CD1c-positive myeloid dendritic cell (primary cell): Measurements from ENCODE around the gene HS3ST5.

ENCODE experiments used
- DNase-seq: peaks from one replicate; pipeline ENCODE4 v3.0.0-alpha.2; 2016; ENCODE audit errors: extremely low spot score

HS3ST5 gene

GRCh38 chr6:114200891-114201290, 141.9 kb downstream of the HS3ST5 start:
- no peak for DNase-seq

DNA sequence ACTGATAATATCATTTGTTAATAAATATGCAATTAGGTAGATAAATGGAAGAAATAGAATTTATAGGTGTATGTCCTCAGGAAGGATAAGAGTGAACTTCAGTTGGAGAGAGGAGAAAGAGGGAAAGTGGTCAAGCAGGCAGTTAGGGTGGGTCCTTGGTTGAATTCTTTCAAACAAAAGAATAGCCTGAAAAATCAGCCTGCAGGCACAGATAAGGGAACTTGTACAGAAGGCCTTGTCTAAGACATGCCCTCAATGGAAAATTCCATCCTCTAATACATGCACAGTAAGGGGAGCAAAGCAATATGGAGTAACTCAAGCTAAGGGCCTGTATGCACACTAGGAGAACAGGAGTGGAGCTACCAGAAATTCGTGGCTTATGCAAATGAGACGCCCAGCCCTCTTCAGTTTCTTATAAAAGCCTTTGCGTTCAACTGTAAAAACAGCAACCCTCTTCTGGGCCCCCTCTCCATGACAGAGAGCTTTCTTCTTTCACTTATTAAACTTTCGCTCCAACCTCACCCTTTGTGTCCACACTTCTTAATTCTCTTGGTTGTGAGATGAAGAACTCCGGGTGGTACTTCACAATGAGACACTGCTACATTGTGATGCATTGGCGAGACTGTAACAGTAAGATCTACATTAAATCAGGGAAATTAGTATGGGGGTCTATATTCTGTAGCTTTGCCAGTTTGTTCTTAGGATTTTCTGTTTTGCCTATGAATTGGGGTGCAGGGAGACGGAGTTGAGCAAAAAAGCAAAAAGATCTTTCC, 147.0 kb downstream of the HS3ST5 start:
- no peak for DNase-seq

DNA sequence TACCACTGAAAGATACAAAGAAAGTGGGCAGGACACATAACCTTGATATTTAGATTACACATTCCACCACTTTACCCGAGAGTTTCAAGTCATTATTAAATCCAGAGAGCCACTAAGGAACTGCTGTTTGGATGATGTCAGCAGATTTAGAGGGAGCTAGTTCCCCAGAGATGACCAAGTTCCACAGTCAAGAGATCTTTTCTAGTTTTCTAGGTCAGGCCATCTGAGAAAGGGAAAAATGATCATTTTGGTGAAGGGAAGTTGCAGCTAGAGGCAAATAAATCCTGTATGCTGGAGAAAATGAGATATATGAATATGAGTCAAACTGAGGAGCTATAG, 147.8 kb downstream of the HS3ST5 start:
- no peak for DNase-seq

DNA sequence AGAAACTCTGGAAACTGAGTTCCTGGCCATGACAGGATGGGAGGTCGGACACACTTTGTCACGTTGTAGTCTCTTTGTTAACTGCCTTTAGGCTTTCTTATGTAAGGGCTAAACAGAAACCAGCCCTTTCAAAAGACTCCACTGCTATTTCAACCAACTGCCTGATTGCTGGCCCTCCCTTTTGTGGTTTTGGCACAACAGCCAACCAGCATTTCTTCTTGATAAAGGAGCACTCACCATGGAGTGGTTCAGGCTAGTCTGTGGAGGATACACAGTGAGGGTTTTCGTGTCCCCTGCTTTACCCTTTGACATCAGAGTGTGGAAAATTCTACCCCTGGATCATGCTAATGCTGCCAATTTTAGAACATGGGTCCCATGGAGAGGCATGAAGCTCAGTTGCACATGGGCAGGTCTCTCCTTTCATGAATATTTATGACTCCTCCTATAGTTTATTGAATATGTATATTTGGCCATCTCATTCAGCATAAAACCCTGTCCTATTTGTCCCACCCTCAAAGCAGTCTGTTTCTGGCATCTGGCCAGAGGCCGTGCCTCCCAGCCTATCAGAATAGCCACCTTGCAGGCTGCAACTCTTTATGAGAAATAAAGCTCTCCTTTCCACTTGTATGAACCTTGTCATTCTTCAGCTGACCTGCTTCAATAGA, 148.3 kb downstream of the HS3ST5 start:
- DNase-seq, result no peak

GRCh38 chr6:114187563-114187962, 155.3 kb downstream of the HS3ST5 start:
- no peak for DNase-seq

DNA sequence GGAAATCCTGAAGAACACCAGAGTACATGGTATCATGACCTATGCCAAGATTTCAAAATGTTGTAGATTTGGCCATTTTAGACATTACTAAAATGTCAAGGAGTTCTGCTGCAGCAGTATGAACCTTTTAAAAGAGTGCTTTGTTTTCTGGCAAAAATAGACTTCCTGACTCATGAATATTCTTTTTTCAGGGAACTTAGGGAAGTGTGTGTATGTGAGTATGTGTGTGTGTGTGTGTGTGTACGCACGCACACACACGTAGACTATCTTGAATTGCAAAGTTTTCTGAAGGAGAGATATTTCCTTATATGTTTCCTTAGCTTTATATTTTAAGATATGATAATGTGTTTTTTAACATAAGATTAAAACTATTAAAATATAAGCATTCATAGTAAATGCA, 161.2 kb downstream of the HS3ST5 start:
- DNase-seq, result no peak

GRCh38 chr6:114179411-114179810, 163.4 kb downstream of the HS3ST5 start:
- DNase-seq, result no peak

DNA sequence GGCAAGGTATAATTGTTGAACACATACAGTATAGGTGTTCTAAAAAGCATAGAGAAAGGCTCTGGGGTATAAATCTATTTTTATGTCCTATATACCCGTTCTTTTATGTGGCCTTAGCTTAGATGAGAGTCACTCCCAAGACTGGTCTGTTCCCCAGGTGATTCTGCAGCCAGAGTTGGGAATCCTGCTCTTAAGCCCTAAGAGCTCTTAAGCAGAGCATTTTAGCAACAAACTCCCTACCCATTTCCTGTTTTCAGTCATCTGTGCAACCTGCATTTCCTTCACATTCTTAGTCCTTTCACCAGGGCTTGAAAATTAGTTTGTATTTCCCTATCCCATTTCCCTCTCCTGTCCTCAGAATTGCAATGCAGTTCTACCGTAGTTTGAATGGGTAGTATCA, 166.1 kb downstream of the HS3ST5 start:
- DNase-seq, result no peak

DNA sequence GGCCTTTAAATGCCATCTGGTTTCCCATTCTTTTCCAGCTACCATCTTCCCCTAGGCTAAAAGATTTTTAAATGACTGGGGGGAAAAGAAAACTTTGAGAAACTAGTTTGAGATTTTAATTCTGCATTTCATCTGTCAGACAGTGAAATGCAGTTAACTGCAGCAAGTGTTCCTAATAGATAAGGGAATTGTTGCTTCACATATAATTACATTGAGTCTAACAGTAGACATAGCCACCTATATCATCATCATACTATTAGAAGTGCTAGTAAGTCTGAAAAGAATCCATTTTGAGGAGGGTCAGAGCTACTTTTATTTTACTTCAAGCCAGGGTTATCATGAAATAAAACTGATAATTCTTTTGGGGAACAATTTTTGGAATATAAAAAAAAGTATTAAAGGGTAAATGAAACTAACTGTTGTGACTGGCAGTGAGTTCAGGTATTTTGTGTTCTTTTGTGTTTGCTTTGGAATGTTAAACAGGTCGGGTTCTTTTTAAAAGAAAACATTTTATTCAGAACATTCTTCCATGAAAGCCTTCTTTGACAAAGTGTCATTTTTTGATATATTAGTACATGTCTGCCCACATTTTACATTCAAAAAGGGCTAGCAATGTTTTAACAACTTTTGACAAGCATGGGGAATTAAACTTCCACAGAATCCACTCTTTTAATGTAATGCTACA, 170.1 kb downstream of the HS3ST5 start:
- no peak for DNase-seq

GRCh38 chr6:114171473-114171872, 171.3 kb downstream of the HS3ST5 start:
- no peak for DNase-seq

DNA sequence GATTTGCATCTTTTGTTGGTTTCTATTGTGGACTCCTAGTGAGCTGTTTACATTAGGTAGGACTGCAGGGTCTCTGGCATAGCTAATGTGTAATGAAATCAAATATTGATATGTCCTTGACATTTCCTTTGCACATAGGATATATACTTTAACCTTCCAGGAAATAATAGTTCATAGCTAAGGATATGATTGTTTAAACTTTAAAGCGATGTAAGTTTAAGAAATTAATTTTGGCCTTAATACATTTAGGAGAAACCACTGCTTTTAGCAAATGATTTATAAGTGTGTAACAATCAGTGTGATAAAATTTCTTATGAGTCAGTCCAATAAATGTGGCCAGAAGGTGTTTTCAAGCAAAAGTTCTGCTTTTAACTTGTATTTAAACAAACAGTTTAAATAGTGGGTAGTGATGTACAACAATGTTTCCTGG, 171.8 kb downstream of the HS3ST5 start:
- DNase-seq, result no peak

DNA sequence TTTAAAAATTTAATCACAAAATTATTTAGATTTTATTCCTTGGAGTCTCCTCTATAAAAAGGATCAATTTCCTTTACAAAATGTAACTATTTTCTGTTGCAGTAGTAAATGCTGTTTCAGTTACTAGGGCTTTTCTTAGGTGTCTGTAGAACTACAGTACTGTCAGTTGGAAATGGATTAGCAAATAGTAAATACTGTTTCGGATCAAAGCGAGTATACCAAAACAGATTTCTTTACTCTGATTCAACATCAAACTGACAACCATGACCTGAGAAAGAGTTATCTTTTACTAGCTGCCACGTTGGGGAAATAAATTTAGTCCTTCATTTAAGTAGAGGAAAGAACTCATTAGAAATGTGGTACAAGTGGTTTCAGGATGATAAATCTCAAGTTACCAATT, 172.5 kb downstream of the HS3ST5 start:
- no peak for DNase-seq

- no peak for DNase-seq
These were observed 173.1 kb downstream of the HS3ST5 start for GRCh38 chr6:114169763-114170162.

GRCh38 chr6:114167583-114168576, 174.9 kb downstream of the HS3ST5 start:
- no peak for DNase-seq

DNA sequence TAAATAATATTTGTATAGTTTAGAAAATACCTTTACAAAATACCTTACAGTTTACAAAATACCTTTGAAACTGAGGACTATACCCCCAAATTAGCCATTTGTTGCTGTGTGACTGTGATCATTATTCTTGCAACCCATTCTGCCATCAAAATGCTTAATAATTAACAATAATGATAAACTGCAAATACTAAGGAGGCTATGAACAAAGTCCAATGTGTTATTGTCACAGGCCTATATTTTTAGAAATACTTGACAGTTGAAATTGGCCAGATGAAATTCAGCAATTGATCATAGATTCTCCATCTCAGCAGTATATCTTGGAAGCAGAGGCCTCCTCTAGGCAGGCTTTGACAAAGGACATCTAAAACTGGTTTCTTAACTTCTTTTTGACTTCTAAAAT, 178.6 kb downstream of the HS3ST5 start:
- DNase-seq, result no peak

GRCh38 chr6:114162691-114163347, 180.0 kb downstream of the HS3ST5 start:
- no peak for DNase-seq

- DNase-seq, result no peak
These were observed 181.9 kb downstream of the HS3ST5 start for GRCh38 chr6:114160881-114161280.

GRCh38 chr6:114159727-114160126, 183.1 kb downstream of the HS3ST5 start:
- no peak for DNase-seq

DNA sequence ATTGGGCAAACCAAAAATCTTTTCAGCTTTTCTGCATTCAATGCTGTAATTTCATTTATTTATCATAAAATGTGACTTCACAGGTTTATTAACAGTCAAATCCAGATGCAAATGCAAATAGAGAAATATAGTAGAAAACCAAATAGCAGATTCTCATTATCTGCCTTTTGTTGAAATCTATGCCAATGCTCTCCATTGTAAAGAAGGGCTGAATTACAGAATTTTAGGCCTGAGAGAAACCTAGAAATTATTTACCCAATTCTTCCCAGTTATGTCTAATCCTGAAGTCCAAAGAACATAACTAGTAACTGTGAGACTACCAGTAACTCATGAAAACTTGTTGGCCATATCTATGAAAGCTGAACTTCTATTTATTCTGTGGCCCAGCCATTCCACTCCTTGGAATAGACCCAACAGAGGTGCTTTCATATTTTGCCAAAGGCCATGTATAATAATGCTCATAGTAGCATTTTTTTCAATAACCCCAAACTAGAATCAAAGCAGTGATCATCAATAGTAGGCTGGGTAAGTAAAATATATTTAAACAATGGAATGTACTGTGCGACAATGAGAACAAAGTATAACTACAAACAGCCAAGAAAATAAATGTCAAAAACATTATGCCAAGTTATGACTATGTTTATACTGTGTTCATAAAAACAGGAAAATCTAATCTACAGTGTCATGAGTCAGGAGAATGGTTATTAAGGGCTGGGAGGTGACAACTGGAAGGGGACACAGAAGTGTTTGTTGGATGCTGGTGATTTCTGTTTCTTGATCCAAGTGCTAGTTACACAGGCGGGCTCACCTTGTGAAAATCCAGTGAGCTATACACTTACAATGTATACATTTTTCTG, 183.8 kb downstream of the HS3ST5 start:
- no peak for DNase-seq

DNA sequence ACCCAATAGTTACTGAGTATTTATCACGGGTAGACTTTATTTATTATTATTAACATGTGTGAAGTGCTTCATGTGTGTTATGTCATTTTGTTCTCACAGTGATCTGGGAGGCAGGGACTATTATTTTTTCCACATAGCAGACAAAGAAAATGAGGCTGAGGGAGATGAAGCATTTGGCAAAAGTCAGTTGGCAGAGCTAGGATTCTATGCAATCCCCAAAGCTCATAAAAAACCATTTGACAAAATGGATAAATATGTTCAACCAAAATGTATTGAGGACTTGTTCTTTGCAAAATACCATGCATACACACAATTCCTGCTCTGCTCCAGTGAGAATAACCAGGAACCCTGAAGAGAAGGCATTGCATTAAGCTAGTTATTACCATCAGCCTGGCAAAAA, 184.4 kb downstream of the HS3ST5 start:
- no peak for DNase-seq
